DMS53 treated with DMSO at 0.1 percent for 48 hours (cell line): Measurements from ENCODE around the gene CDKN2D.

ENCODE experiments used
- DNase-seq: peaks from one replicate; lab custom pipeline; 2025; ENCODE audit not compliant: unreplicated experiment; lab: John Stamatoyannopoulos, UW

The CDKN2D gene

DNA sequence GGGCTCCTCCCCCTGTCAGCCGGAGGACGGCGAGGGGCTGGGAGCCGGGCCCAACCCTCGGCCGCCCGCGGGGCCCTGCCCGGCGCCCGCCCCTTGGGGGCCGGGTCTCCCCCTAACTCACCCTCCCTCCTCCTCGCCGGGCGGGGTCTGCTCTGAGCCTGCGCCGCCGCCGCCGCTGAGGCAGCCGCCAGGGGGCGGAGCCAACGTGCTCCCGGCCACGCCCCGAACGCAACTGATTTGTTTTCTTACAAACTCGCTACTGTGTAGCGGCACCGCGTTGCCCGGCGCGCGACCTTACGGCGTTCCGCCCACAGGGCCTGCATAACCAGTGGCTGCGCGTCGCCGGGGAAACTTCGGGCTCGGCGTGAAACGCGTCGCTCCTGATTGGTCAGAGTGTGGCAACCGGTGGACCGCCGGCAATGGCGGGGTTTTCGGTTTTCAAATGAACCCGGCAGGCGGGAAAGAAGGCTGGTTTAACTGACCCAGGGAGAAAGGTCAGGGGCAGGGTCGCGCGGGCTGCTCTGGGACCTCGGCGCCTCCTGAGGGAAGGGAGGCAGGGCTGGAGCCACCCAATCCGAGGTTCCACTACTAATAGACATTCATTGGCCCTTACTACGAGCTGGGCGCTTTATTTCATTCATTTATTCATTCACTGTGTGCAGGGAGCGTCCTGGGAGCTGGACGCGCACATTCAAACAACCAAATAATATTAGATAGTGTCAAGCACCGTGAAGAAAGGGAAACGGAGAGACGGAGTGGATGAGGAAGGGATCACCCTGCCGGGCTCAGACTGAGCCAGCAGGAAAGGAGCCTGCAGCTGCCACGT is at the start of gene CDKN2D:
CDKN2D (minus strand) TSS at position 154 of the 826 bp plus-strand sequence. CDS start 326 bp downstream, outside the sequence.
- DNase-seq, result peak; percentile 94

DNA sequence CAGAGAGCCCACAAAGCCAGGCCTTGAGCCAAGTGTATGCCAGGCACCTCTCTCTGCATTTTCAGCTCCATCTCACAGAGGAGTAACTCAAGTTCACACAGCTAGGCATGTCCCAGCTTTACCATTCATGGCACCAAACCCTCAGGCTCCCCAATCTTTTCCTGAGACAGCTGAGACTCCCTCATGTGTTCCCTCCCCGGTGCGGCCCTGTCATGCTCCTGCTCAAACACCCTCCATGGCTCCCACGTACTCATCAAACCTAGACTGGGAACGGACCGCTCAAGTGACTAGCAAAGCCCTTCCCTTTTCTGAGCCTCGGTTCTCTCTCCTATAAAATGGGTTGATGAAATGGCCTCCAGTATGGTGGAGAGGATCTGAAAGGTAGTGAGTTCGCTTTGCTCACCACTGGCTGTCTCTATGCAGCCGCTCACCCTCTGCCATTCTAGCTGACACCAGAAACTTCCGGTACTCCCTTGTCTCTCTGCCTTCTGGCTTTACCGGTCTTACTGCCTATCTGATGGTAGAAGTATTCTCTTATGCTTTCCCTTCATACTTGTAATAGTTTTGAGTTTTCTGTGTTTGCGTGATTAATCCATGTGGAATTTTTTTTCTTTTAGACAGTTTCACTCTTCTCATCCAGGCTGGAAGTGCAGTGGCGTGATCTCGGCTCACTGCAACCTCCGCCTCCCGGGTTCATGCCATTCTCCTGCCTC is 48.8 kb upstream of the CDKN2D start:
- no peak for DNase-seq

DNA sequence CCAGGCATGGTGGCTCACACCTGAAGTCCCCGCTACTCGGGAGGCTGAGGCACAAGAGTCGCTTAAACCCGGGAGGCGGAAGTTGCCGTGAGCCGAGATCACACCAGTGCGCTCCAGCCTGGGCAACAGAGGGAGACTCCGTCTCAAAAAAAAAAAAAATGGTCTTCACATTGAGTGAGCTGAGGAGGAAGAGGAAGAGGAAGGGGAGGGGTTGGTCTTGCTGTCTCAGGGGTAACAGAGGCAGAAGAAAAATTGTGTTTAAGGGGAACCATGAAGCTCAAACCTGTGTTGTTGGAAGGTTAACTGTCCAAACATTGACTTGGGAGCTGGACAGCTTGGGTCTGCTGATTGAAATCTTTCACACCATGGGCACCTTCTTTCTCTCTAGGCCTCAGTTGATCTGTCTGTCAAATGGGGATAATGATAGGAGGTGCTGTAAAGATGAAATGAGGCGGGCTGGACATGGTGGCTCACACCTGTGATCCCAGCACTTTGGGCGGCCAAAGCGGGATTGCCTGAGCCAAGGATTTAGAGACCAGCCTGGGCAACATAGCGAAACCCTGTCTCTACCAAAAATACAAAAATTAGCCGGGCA is 46.7 kb upstream of the CDKN2D start:
- no peak for DNase-seq

DNA sequence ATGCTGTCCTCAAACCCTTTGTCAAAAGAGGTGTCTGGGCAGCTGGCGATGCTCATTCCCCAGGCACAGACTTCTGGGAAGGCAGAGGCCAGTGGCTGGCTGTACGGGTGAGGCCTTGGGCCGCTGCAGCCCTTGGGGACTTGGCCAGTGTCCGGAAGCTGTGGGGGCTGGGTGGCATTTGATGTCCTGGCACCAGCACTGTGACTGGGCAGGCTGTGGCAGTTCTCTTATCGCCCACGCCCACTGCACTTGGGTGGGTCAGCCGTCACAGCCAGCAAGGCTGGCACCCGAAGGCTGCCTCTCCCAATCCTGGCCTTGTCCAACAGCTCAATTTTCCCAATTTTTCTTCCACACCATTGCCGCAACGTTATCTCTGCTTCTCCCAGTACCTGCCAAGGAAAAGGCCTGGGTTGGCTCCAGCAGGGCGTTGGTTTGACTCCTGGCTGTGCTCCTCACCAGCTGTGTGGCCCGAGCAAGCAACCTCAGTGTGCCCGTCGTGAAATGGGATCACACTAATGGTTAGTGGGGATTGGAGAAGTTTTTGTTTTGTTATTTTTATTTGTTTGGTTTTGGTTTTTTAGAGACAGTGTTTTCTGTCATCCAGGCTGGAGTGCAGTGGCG is 43.8 kb upstream of the CDKN2D start:
- no peak for DNase-seq

GRCh38 chr19:10611907-10612306 is 43.1 kb upstream of the CDKN2D start:
- no peak for DNase-seq

GRCh38 chr19:10604460-10604980 is 35.7 kb upstream of the CDKN2D start:
- DNase-seq, result no peak

GRCh38 chr19:10603873-10604459 is 35.2 kb upstream of the CDKN2D start:
- DNase-seq, result no peak

DNA sequence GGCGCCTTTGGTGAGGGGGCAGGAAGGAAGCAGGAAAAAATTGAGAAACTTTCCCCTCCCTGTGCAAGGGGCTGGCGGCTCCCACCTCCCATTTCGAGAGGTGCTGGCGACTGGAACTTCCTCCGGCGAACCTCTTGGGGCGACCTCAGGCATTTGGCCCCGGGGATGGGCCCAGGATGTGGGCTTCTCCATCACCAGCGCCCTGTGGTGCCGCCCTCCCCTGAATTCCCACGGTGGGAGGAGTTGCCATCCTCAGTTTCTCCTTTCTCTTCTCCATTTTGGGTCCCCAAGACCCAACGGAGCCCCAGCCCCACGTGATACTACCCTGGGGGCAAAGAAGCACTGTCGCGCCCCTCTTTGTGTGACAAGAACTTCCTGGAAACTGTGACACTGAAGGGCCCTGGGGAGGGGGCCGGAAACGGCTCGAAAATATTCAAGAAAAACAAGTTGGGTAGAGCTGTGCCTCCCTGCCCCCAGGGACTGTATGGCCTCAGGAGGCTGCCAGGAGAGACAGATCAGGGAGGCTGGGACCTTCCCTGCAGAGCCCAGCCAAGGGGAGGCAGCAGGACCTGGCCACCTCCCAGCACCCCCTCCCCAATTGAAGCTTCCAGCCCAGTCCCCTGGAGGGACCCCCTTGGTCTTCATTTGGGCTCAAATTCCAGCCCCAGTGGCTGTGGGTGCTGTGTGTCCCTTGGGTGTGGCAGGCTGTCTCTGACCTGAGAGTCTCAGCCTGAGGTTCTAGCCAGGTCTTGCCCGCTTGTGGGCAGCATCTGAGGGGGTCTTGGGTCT is 34.5 kb upstream of the CDKN2D start:
- no peak for DNase-seq

- DNase-seq, result no peak
Observed at GRCh38 chr19:10602330-10603083, 33.7 kb upstream of the CDKN2D start.

DNA sequence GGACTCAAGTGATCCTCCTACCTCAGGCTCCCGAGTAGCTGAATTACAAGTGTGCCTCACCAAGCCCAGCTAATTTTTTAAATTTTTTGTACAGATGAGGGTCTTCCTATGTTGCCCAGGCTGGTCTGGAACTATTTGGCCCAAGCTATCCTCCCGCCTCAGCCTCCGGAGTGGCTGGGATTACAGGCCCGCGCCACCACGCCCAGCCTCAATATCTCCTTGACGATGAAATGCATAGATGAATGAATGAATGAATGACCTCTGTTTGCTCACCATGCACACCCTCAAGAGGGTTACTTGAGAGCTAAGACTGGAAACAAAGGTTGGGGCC is 33.2 kb upstream of the CDKN2D start:
- peak; percentile 1 for DNase-seq

GRCh38 chr19:10600149-10600548 is 31.4 kb upstream of the CDKN2D start:
- DNase-seq, result no peak

GRCh38 chr19:10593820-10594637 is 25.2 kb upstream of the CDKN2D start:
- DNase-seq, result no peak

DNA sequence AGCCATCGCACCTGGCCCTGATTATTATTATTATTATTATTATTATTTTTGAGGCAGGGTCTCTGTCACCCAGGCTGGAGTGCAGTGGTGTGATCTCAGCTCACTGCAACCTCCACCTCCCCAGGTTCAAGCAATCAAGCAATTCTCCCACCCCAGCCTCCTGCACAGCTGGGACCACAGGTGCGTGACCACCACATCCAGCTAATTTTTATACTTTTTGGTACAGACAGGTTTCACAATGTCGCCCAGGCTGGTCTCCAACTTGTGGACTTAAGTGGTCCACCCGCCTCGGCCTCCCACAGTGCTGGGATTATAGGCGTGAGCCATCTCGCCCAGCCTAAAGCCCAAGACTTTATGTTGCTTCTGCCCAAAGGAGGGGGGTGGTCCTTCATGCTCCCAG is 24.4 kb upstream of the CDKN2D start:
- no peak for DNase-seq

DNA sequence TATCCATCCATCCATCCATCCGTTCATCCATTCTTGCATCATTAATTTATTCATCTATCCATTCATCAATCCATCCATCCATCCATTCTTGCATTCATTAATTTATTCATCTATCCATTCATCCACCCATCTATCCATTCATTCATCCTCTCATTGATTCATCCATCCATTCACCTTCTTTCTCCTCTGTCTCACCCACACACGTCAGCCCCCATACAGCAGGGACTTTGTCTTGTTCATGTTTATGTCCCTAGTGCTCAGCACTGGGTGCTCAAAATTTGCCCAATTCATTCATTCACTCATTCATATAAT is 19.0 kb upstream of the CDKN2D start:
- DNase-seq, result no peak

- peak; percentile 26 for DNase-seq
Observed at GRCh38 chr19:10587022-10587838, 18.5 kb upstream of the CDKN2D start, which contains the start of gene AP1M2. AP1M2 (minus strand) TSS chr19:10587312; CDS start chr19:10587231, 81 bp downstream.

GRCh38 chr19:10586396-10586795 is 17.6 kb upstream of the CDKN2D start:
- DNase-seq, result no peak

- DNase-seq, result no peak
Observed at GRCh38 chr19:10583036-10583776, 14.4 kb upstream of the CDKN2D start.
